ENCODE measurements around the gene CYP24A1.

Gene CYP24A1

DNA sequence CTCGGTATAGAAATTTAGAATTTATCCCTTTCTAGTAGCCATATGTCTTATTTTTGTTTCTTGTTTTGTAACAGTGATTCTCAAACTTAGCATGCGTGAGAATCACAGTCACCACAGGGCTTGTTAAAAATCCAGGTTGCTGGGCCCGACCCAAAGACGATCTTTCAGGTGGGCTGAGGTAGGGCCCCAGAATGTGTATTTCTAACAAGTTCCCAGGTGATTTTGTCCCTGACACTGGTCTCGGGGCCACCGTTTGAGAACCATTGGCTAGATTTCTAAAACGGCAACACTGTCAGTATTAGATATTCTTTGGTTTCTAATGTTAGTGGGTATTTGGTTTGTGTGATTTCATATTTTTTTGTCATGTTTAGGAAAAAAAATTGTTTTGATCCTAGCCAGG, 44.0 kb upstream of the CYP24A1 start:
- TF ChIP-seq, protein P1, sequence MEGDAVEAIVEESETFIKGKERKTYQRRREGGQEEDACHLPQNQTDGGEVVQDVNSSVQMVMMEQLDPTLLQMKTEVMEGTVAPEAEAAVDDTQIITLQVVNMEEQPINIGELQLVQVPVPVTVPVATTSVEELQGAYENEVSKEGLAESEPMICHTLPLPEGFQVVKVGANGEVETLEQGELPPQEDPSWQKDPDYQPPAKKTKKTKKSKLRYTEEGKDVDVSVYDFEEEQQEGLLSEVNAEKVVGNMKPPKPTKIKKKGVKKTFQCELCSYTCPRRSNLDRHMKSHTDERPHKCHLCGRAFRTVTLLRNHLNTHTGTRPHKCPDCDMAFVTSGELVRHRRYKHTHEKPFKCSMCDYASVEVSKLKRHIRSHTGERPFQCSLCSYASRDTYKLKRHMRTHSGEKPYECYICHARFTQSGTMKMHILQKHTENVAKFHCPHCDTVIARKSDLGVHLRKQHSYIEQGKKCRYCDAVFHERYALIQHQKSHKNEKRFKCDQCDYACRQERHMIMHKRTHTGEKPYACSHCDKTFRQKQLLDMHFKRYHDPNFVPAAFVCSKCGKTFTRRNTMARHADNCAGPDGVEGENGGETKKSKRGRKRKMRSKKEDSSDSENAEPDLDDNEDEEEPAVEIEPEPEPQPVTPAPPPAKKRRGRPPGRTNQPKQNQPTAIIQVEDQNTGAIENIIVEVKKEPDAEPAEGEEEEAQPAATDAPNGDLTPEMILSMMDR (conservative IDR thresholded peaks at IDR 0.05): no peak
- no peak overlapping the region for H3K27ac ChIP-seq

DNA sequence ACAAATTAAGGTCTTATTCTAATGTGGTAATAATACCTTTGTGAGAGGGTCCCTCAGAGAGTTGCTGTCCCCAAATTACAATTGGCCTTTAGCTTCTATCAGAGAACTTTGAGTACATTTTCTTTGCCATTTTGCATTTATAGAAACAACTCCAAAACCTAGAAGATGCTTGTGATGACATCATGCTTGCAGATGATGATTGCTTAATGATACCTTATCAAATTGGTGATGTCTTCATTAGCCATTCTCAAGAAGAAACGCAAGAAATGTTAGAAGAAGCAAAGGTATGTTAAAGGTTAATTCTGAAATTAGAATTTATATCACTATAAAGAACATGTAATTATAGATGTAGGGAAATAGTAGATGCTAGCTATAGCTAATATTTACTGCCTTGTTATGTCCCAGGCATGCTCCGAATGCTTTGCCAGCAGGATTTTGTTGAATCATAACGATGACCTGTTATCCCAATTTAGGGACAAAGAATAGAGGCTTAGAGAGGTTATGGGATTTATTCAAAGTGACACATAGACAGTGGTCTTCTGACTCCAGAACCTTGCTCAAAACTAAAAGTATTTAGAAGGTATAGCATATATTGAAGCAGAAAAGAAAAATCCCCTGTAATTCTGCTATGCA, 41.5 kb upstream of the CYP24A1 start:
- TF ChIP-seq, protein P1 (conservative IDR thresholded peaks at IDR 0.05): no peak
- H3K27ac ChIP-seq: no peak overlapping the region

DNA sequence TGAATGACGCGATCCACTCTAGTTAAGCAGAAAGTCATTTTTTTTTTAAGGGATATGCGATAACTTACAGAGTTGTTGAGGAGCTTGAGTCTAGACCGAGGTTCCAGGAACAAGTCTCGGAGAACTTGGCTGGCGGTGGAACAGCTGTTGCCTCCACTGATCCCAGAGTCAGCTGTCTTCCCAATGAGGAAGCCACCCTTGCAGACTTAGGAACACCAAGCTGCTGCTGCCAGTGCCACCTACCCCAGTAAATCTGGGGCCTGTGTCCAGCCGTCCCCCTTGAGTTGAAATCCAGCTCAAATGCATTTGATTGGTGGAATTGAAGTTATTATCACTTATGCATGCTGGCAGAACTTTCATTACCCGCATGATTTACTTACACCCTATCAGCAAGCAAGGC, 40.8 kb upstream of the CYP24A1 start:
- no peak overlapping the region for H3K27ac ChIP-seq
- TF ChIP-seq, protein P1 (conservative IDR thresholded peaks at IDR 0.05): no peak

DNA sequence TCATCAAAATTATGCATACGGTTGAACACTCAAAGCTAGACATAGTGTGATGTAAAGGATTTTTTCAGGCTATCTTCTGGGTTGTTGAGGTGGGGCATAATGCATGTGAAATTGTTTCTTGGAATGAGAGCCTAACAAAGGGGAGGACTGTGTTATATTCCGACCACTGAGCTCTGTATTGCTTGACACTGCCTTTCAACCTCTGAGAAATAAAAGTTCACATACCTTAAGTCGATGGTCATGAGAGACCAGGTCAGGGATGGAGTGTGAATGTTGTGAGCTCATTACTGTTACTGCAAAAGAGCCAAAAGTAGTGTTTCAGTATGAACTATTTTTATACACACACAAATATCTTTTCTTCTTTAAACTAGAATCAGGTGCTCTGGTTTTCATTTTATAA, 39.1 kb upstream of the CYP24A1 start:
- no peak overlapping the region for H3K27ac ChIP-seq
- TF ChIP-seq, protein P1 (conservative IDR thresholded peaks at IDR 0.05): no peak

DNA sequence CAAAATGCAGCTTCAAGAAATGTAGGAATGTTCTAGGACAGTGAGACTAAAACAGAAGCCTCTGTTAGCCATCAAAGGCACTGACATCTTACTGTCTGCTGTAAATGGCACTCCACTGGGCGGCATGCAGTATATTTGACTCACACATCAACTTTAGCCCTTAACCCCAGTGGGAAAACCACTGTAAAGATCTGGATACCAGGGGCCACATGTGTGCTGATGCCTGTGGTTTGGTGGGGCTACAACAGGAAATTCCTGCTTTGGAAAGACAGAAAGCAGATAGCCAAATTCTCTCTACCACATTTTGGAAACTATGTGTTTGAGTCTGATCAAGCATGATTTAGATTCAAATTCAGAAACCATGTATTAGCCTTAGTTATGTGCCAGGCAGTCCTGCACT, 38.4 kb upstream of the CYP24A1 start:
- TF ChIP-seq, protein P1 (conservative IDR thresholded peaks at IDR 0.05): no peak
- H3K27ac ChIP-seq: no peak overlapping the region

DNA sequence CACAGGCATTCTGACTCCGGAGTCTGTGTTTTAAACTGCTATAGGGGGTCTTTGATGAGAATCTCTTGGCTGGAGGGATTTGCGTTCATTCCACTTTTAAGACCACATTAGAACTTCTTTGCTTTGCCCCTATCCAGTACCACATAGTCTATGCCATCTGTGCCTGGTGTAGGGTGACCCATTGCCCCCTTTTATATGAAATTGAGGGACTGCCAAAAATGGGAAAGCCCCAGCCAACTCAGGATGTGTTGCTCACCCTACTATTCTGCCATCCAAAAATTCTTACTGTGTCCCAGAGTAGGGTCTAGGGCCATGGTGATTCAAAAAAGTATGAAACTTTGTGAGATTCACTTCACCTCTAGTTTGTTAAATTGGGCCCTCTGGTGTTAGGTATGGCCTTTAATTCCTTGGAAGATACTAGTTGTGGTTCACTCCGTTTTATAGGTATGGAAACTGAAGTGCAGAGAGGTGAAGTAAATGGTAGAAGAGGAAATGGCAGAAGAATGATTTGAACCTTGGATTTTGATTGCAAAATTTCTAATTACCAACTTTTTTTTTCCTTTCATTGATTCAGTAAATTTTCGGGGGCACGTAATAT, 35.5 kb upstream of the CYP24A1 start:
- peak overlapping the region; percentile 99; the same call in 1 of the 2 replicates for H3K27ac ChIP-seq

DNA sequence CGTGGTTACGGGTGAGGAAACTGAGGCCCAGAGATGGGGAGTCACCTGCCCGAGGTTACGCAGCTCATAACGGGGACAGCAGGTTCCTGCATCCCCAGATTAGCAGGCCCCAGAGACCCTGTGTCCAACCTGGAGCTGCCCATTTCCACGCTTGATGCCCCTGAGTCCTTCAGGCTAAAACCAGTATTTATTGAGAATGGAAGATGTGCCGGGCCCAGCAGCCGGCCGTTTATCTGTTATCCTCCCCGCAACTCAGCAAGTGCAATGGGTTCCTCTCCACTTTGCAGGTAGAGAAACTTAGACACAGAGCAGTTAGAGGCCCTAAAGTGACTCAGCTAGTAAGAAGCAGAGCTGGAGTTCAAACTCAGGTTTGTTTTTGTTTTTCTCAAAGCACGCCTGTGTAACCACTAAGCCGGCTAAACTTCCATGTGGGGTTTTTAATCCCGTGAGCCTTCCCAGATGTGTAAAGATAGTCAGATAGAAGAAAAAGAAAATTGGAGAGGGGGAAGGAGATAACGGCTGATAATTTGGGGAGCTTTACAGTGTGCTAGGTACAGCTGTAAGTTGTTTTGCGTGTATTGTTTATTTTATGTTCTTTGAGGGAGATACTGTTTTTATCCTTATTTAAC, 34.9 kb upstream of the CYP24A1 start:
- TF ChIP-seq, protein P1 (conservative IDR thresholded peaks at IDR 0.05): no peak
- peak overlapping the region; percentile 99 for H3K27ac ChIP-seq

More for the DNA sequence above, 35.5 kb upstream of the CYP24A1 start:
- TF ChIP-seq, protein P1 (conservative IDR thresholded peaks at IDR 0.05): no peak
